UCSD-AML1 (cell line): ENCODE measurements around the gene PNMA1.

Experiments used
- DNase-seq: peaks from one replicate; lab custom pipeline; 2025; ENCODE audit not compliant: unreplicated experiment; lab: John Stamatoyannopoulos, UW

PNMA1 gene

DNA sequence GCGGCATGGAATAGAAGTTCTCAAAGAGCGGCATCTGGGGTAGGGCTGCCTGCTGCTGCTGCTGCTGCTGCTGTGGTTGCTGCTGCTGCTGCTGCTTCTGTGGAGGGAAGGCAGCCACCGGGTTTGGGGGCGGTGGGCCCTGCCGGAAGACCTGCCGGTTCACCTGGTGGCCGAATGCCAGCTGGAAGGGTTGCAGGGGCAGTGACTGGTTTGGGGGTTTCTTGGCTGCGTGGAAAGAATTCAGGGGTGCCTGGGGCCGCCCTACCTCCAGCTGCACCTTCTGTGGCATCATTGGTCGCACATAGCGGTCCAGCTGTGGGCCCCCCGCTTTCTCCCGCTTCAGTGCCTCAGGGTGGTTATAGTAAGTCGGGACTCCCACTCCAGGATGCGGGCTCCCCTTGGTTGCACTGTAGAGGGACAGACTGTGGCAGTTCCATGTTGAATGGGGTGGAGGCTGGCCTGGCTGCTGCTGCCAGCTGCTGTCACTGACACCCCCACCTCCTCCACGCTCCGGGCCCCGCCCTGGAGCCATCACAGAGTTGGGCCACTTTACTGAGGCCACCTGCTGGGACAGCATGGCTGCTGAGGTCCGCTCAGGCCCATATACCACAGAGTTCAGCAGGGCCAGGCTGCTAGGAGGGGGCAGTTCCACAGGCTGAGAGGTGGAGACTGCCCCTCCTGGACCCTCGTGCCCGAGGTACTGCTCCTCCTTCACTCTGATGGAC lies 25.2 kb upstream of the PNMA1 start:
- no peak for DNase-seq

DNA sequence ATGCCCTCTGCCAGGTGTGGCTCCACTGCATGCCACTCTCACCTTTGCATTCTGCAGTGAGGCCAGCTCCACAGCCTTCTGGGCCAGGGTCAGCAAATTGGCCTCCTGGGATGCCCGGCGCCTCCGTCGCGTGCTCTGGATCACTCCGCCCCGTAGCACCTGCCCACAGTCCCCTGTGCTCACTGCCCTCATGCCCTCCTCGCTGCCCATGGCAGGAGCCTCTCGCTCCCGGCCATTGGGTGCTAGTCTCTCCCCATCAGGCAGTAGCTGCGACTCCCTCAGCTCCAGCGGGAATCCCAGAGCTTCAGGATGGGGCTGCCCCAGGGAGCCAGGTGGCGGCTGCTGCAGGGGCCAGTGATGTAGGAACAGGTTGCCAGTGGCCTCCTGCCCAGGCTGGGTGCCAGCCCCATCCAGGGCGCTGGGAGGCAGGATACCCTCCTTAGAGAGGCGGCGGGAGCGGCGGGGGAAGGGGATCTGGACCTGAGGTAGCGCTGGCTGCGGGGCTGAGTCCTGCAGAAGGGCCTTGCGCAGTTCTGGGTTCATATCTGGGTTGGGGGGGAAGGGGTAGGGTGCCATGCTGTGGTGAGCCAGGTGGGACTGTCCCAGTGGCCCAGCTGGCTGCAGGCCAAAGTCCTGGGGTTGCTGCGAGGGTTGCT lies 24.5 kb upstream of the PNMA1 start:
- no peak for DNase-seq

DNA sequence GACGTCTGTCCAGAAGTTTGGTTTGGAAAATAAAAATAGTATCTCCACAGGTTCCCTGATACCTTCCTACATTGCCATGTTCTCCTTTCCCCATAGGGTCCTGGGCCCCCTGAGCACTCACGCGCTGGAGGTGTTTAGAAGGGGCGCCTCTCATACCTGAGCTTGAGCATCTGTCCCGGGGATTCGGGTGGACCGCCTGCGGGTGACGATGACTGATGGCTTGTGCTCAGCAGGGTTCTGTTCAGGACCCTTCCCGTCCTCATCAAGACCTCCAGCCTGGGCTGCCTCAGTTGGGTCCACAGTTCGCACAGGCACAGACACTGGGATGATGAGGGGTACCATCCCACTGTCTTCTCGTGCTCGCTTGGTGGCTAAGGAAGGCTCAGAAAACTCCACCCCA lies 22.7 kb upstream of the PNMA1 start:
- no peak for DNase-seq

DNA sequence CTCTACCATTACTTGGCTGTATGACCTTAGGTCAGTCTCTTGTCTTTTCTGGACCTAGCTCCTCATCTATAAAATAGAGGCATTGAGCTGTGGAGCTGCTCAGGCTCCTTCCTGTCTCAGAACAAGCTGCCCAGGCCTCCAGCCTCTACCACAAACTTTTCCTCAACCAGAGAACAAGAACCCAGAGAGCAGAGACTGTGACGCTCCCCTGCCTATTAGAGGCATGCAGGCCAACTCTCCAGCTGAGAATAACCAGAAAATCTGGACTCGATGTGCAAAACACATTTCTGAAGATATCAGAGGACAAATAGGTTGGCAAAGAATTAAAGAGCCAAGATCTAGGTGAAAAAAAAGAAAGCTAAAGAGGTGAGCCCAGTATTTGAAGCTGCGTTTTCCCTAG lies 17.8 kb upstream of the PNMA1 start:
- no peak for DNase-seq

DNA sequence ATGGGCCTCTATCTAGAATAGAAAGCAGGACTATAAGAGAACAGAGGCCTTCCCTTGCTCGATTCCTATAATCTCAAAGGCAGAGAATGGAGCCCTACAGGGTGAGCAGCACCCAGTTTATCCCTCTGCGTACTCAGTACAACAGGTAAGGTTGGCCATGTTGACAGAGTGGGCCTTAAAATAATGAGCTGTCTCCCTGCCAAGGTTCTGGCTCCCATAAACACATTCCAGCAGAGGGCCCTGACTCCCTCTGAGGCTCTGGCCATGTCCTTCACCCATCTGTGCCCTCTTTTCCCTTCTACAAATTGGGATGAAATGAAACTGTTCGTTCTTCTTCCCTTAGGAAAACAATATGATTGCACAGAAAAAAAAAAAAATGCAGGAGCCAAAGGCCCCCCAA lies 16.9 kb upstream of the PNMA1 start:
- no peak for DNase-seq

DNA sequence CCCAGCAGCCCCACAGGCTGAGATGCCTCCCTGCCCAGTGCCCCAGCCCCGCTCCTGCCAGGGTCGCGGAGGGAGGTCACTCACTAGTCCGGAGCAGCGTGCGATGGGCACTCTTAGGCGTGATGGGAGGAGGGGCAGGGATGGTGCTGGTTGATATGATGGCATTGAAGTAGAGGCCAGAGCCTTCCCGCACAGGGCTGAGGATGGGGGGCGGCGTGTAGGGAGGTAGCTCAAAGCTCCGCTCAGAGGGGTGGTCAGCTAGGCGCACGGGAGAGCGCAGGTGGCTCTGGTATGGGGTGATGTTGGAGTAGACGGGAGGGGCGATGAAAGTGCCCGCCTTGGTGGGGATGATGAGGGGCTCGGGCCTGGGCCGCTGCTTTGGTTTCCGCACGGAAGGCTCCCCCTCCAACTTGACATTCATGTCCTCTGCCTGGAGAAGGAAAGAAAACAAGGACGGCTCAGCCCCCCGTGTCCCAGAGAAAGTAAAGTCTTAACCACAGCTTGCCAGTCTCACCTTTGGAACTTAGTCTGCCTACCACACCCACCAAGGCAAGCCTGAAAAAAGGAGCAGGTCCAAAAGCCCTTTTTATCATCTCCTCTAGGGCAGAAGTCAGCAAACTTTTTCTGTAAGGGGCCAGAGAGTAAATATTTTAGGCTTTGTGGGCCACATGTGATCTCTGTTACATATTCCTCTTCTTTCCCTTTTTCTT lies 15.5 kb upstream of the PNMA1 start:
- DNase-seq, result no peak

DNA sequence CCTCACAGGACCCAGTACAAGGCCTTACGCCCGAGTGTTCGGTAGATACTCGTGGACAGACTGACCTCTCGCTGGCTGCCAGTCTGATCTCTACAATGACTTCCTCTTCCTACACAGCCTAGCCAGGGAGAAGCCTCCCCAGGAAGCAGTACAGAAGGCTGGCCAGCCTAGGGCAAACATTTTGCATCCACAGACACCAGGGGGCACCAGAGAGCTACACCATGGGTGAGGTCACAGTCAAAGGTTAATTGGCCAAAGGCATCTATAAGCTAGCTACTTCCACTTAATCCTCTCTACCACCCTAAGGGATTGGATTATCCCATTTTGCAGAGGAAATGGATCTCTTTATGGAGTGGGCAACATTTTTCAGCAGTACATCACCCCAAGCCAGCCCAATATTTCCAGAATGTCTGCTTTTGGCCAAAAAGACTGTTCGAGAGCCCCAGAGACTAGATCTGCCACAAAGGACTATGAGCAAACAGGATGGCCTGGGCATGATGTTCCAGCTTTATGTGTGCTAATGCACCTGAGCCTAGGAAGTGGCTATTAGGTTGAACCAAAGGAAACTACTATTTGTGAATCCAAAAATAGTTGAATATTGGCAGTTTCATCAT lies 14.6 kb upstream of the PNMA1 start:
- peak; percentile 90 for DNase-seq

DNA sequence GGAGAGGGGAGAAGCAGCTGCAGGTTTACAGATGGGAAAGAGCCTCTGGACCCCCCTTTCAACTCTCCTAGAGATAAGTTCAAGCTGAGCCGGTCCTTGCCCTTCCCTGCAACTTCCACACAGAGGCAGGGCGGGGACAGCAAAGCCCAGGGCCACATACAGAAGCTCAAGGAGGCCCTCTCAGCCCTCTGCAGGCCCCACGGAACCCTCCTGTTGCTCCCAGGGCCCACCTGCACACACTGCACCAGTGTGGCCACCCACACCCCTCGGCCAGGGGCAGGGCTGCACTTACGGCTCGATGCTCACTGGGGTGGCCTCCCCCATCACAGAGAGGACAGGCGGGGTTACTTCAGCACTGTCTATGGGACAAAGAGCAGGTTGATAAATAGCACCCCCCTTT lies 13.0 kb upstream of the PNMA1 start:
- no peak for DNase-seq

DNA sequence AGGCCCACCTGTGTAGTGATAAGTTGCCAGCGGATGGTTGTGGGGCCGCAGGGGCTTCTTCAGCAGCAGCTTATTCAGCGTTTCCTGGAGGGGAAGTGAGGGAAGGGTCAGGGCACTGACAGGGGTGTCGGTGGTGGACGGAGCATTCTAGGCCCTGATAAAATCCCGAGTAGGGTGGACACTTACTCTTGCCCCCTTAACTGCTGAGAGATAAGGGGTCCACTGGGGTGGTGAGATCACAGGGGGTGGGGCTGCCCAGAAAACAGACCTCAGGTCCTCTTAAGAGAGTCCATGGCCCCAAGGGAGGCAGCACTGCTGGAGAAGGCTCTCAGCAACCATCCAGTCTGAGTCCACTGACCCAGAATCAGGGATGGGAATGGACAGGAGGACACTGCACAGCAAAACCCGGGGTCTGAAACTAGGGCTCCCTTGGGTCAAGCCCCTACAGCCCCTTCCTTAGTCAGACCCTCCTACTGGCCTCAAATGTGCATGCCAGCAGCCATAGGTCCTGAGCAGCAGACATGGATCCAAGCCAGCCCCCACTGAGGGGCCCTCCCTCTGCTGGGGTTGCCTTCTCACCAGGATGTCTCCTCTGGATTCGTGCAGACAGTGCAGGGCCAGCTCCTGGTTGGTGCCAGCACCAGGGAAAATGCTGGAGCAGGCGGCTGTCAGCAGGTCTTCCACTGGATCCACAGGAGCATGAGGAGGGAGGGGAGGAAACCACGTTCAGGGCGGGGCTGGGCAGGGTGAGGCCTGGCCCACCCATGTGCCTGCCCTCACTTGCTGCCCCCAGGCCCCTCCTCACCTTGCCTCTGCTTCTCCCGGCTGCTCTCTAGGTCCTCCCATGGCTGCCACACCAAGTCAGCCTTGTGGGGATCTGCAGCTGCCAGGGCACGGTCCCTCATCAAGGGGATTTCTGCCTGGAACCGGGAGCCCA lies 12.1 kb upstream of the PNMA1 start:
- no peak for DNase-seq

DNA sequence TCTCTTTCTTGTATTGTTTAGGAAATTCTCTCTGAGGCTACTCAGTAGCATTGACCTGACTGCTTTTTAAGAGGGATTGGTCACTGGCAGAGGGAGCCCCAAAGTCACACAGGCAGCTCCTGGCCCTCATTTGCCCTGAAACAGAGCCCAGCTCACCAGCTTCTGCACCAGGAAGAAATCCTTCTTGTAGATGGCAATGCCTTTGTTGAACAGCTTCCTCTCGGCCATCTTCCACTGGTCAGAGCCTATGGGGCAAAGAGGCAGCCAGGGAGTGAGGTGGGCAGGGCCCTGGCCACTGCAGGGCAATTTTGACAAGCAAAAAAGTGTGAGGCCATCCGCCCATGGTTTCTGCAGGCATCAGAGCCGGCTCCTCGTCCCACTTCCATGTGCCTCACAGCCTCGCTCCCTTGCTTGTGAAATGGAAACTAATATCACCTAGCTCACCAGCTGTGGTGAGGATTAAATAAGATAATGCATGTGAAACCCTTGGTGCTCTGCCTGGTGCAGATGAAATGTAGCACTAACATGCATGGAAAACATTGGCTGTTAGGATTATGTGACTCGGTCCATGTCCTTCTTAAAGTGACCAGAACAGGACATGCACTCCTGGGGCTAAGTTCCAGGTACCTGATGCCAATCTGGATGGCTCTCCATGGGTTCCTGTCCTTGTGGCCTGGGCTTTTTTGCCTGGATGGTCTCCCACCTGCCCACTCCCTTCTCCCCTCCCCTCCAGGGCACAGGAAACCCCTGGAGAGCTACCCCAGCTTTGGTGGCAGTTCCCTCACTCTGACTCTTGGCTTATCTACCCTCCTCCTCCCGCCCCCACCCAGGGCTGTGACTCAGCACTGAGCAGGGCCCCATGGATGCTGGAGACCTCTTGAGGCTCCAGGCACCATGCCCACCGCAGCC lies 11.2 kb upstream of the PNMA1 start:
- no peak for DNase-seq

DNA sequence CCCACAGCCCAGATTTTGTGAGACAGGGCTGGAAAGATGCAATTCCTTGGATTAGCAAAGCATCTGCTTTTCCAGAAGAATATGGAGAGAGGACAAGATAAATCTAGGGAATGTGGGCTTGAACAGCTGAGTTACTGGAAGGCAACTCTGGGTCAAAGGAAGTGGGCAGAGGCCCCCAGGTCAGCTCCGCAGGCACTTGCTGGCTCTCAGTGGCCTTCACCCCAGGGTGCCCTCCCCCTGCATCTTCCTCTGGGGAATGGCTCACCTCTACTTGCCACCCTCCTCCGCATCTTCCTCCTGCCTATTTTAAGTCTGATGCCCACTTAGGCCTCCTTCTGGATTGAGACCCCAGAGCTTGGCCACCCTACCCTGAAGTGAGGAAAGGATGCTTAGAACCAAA lies 10.5 kb upstream of the PNMA1 start:
- DNase-seq, result no peak

DNA sequence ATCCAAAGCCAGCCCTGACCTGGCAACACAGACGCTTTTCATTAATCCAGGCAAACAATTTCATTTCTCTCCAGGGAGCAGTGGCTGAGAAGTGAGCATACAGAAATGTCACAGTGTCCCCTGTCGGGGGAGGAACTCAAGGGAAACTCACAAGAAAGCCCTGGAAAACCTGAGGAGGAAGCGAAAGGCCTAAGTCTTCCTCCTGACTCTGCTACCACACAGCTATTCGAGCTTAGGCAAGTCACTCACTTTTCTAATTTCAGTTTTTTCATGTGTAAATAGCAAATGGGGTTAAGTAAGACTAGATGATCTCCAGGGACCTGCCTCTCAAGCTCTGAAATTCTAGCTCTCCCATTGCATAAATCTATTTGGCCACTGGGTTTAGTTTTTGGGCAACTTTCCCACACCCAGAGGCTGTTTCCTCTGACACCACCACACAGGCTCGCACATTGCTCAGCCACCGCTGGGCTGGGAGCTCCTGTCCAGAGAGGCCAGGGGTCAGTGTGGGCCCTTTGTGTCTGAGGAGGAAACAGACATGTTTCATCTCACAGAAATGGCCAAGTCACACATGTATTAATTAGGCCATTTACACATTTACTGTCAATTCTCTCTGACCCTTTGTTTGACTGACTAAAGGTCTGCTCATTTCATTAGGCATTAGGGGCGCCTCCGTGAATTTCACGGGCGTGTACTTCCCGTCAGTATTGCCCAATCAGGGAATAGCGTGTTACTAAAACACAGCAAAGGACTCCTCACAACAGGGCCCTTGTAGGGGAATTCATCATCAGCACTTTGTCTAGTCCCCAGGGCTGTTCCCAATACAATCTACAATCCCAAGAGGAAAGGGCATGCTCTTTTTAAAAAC lies 9.8 kb upstream of the PNMA1 start:
- no peak for DNase-seq

DNA sequence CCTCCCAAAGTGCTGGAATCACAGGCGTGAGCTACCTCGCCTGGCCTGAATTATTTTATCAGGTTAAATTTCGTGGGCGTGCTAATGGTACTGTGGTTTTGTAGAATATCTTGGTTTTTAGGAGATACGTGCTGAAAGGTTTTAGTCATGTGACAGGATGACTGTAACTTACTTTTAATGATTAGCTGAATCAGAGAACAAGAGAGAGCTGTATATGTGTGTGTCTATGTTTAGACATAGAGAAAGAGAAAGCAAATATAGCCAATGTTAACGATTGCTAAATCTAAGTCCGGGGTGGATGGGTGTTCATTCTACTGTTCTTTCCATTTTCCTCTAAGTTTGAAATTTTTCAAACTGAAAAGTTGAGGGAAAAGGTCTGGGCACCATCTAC lies 9.2 kb upstream of the PNMA1 start:
- DNase-seq, result no peak

DNA sequence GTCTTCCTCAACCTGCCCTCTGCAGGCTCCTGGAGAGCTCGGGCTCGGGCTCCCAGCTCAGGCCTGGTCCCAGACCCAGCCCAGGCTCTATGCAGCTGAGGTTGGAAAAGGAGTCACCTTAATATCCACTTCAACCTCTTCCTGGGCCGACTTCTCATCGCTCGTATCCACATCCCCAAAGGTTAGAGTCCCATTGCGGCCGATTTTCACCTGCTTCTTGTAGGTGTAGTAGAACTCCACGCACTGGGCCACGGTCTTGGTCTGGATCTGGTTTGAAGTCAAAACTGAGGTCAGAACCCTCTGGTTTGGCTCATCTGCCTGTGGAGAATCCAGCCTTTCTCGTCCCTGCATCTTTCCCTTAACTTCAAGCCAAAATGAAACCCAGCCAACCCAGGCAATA lies 8.4 kb upstream of the PNMA1 start:
- DNase-seq, result no peak

DNA sequence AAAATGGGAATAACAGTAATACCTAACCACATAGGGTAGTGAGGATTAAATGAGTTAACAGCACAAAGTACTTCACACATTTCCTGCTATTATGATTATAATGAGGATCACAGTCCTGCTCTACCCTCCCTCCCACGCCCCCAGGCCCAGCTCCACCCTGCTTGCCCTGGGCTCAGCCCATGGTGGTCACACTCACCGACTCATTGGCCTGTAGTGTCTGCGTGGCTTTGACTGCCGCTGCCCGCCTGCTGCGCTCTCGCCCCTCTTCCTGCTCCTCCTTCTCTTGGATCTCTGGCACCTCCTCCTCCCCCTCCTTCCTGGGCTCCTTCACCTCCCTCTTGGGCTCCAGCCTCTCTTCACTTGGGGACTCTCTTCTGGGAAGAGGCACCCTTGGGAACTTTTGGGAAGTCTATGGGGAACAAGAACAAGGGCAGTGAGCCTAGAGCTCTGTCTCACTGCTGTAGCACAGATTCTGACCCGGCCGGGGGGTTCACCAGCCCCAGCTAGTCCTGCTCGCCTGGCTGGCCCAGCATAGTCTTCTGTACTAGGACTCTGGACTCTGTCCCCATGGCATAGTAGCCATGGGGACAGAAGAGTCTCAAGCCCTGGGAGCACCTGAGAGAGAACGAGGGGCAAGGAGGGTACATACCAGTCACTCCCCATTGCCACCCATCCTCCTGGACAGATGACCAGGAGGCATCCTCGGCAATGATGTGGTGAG lies 7.1 kb upstream of the PNMA1 start:
- DNase-seq, result no peak

DNA sequence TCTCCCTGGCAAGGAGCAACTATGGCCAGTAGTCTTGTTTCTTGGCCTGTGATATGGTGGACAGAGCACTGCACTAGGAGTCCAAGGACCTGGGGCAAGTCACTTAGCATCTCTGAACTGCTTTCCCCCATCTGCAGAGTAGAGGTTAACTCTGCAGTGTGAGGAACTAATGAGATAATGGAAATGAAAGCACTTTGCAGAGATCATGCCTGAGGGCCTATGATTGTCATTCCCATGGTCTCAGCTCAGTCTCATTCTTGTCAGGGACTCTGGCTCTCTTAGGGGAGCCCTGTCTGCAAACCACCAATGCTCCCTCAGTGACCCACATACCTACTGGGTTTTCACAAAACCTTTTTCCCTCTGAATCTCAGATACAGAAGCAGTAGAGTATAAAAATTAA lies 6.5 kb upstream of the PNMA1 start:
- DNase-seq, result no peak

DNA sequence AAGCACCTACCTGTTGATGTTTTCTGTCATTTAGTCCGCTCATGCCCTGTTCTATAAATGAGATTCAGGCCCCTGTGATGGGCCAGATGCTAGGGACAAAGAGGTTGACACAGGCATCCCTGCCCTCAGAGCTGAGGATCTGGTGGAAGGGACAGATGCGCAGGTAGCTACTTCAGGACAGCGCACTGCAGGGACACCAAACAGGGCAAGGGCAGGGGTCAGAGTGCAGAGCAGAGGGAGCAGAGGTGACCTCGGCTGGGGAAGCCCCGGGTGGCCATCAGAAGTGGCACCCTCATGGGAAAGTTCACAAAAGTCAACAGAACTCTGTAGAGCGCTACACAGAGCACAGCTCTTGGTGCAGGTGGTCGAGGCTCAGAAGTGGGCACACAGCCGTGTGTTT lies 5.6 kb upstream of the PNMA1 start:
- no peak for DNase-seq

DNA sequence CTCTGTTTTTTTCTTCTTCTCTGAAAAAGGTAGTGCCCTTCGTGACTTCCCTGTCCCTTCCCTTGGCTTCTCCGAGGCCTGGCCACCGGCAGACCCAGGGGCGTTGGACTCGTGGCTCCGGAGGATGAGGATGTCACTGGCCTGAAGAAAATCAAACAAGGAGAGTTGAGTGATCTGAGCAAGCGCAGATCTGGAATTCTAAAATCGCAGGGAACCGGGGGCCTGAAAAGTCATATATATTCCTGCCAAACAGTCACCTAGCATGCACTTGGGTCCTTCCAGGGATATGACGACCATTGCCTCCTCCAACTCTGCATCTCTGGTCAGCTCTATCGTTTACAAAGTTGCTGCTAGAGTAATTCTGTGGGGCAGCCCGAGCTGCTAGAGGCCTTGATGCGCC lies 5.2 kb upstream of the PNMA1 start:
- no peak for DNase-seq
